Skeletal muscle cell (primary cell): Measurements from ENCODE around the gene GOT2.
A peak's percentile ranks its signal among the peaks of the same experiment; 100 is the strongest.
"Not testable (repeated sequence)": the region's sequence is repeated elsewhere in the genome, so short reads cannot be mapped to it uniquely, and the experiment has no call there.

Experiments
- DNase-seq: peaks from one replicate; pipeline ENCODE4 v3.0.0-alpha.2; 2010; ENCODE audit warnings: low read depth
- H3K4me3 ChIP-seq: 2 replicates; pipeline ENCODE4 v1.5.1; 2011; ENCODE audit warnings: low read depth, mild to moderate bottlenecking, control low read depth, low read length, moderate library complexity

GOT2 gene

GRCh38 chr16:58727028-58727781 lies 6.9 kb downstream of the GOT2 start:
- no peak for DNase-seq

GRCh38 chr16:58723109-58723508 lies 11.0 kb downstream of the GOT2 start:
- no peak overlapping the region for H3K4me3 ChIP-seq
- no peak for DNase-seq

More at GRCh38 chr16:58727028-58727781, 6.9 kb downstream of the GOT2 start:
- H3K4me3 ChIP-seq, result no peak overlapping the region

- no peak overlapping the region for H3K4me3 ChIP-seq
- no peak for DNase-seq
These were observed 16.1 kb downstream of the GOT2 start for GRCh38 chr16:58717994-58718393.

GRCh38 chr16:58716468-58716867 lies 17.6 kb downstream of the GOT2 start:
- DNase-seq, result no peak
- no peak overlapping the region for H3K4me3 ChIP-seq

- no peak for DNase-seq
These were observed 20.4 kb downstream of the GOT2 start for GRCh38 chr16:58713742-58714141.

GRCh38 chr16:58709333-58709732 lies 24.8 kb downstream of the GOT2 start:
- DNase-seq, result no peak
- H3K4me3 ChIP-seq, result no peak overlapping the region

More at GRCh38 chr16:58713742-58714141, 20.4 kb downstream of the GOT2 start:
- H3K4me3 ChIP-seq, result no peak overlapping the region

- H3K4me3 ChIP-seq, result no peak overlapping the region
- DNase-seq, result no peak
These were observed 35.0 kb downstream of the GOT2 start for GRCh38 chr16:58699151-58699550.

GRCh38 chr16:58695368-58695767 lies 38.7 kb downstream of the GOT2 start:
- DNase-seq, result no peak
- no peak overlapping the region for H3K4me3 ChIP-seq

- no peak for DNase-seq
- no peak overlapping the region for H3K4me3 ChIP-seq
These were observed 41.7 kb downstream of the GOT2 start for GRCh38 chr16:58692450-58692849.

GRCh38 chr16:58686985-58687706 lies 47.0 kb downstream of the GOT2 start:
- peak; percentile 12 for DNase-seq
- H3K4me3 ChIP-seq, result not testable (repeated sequence)

GRCh38 chr16:58685084-58685449 lies 49.0 kb downstream of the GOT2 start:
- DNase-seq, result no peak
- peak overlapping the region; percentile 98 for H3K4me3 ChIP-seq

GRCh38 chr16:58684354-58685083 lies 49.6 kb downstream of the GOT2 start, which contains the start of gene SLC38A7:
Gene SLC38A7 (minus strand): TSS chr16:58684770. CDS start chr16:58680126, 4,644 bp downstream.
- peak within 1 kb of the TSS; percentile 98 for H3K4me3 ChIP-seq
- DNase-seq, result peak; percentile 27

- DNase-seq, result no peak
- peak overlapping the region; percentile 98 for H3K4me3 ChIP-seq
These were observed 50.1 kb downstream of the GOT2 start for GRCh38 chr16:58684001-58684353.

- no peak for DNase-seq
- H3K4me3 ChIP-seq, result no peak overlapping the region
These were observed 54.4 kb downstream of the GOT2 start for GRCh38 chr16:58679763-58680162.

GRCh38 chr16:58678716-58679115 lies 55.4 kb downstream of the GOT2 start:
- no peak overlapping the region for H3K4me3 ChIP-seq
- no peak for DNase-seq

GRCh38 chr16:58678269-58678668 lies 55.8 kb downstream of the GOT2 start:
- no peak for DNase-seq
- H3K4me3 ChIP-seq, result no peak overlapping the region

- DNase-seq, result no peak
These were observed 63.1 kb downstream of the GOT2 start for GRCh38 chr16:58670946-58671583.

GRCh38 chr16:58670177-58670576 lies 63.9 kb downstream of the GOT2 start:
- no peak overlapping the region for H3K4me3 ChIP-seq
- no peak for DNase-seq

More at GRCh38 chr16:58670946-58671583, 63.1 kb downstream of the GOT2 start:
- no peak overlapping the region for H3K4me3 ChIP-seq

- H3K4me3 ChIP-seq, result no peak overlapping the region
These were observed 68.9 kb downstream of the GOT2 start for GRCh38 chr16:58665200-58665599.

More at GRCh38 chr16:58665200-58665599, 68.9 kb downstream of the GOT2 start:
- no peak for DNase-seq
